ENCODE data around the gene PLXND1.
A peak's percentile ranks its signal among the peaks of the same experiment; 100 is the strongest.

PLXND1 gene

GRCh38 chr3:129562803-129563202, 43.7 kb downstream of the PLXND1 start:
- Histone ChIP-seq H2AFZ (no peak overlapping the region), H3K4me2 (ENCODE audit: low read length) (no peak overlapping the region), H3K4me1 (no peaks in the 10 kb centered on the region), H3K4me3 (ENCODE audit: low read depth, low read length) (no peak overlapping the region), H3K9ac (no peak overlapping the region), H3K27me3 (ENCODE audit: control insufficient read depth, insufficient read depth, low read length) (no peaks in the 10 kb centered on the region), H3K79me2 (no peaks in the 10 kb centered on the region), H3K9me3 (ENCODE audit: control insufficient read depth, low read length) (no peaks in the 10 kb centered on the region), H3K27ac (no peak overlapping the region), H3K36me3 (ENCODE audit: control insufficient read depth, insufficient read depth, low read length) (no peaks in the 10 kb centered on the region)
- no peak for TF ChIP-seq CTCF (IDR thresholded peaks at IDR 0.05)

- Histone ChIP-seq H3K27me3 (ENCODE audit: control insufficient read depth, insufficient read depth, low read length) (no peaks in the 10 kb centered on the region), H3K27ac (no peak overlapping the region), H3K4me1 (no peaks in the 10 kb centered on the region), H3K4me3 (ENCODE audit: low read depth, low read length) (no peak overlapping the region), H3K36me3 (ENCODE audit: control insufficient read depth, insufficient read depth, low read length) (no peaks in the 10 kb centered on the region), H3K79me2 (no peaks in the 10 kb centered on the region), H3K9ac (no peak overlapping the region), H3K9me3 (ENCODE audit: control insufficient read depth, low read length) (no peaks in the 10 kb centered on the region), H3K4me2 (ENCODE audit: low read length) (no peak overlapping the region), H2AFZ (no peak overlapping the region)
- TF ChIP-seq CTCF (IDR thresholded peaks at IDR 0.05): no peak
Measured at GRCh38 chr3:129561619-129562248, 44.7 kb downstream of the PLXND1 start.

- H3K4me1 ChIP-seq: no peaks in the 10 kb centered on the region
- H3K9me3 ChIP-seq (ENCODE audit: control insufficient read depth, low read length): no peaks in the 10 kb centered on the region
- H3K27me3 ChIP-seq (ENCODE audit: control insufficient read depth, insufficient read depth, low read length): no peaks in the 10 kb centered on the region
- H2AFZ ChIP-seq: no peak overlapping the region
- H3K79me2 ChIP-seq: no peaks in the 10 kb centered on the region
- no peak overlapping the region for H3K4me3 ChIP-seq (ENCODE audit: low read depth, low read length)
- TF ChIP-seq CTCF (IDR thresholded peaks at IDR 0.05): no peak
- peak overlapping the region; percentile 29 for H3K27ac ChIP-seq
- H3K9ac ChIP-seq: no peak overlapping the region
- H3K36me3 ChIP-seq (ENCODE audit: control insufficient read depth, insufficient read depth, low read length): no peaks in the 10 kb centered on the region
- no peak overlapping the region for H3K4me2 ChIP-seq (ENCODE audit: low read length)
Measured at GRCh38 chr3:129560911-129561594, 45.4 kb downstream of the PLXND1 start.

GRCh38 chr3:129560269-129560787, 46.1 kb downstream of the PLXND1 start:
- Histone ChIP-seq H2AFZ (no peak overlapping the region), H3K9me3 (ENCODE audit: control insufficient read depth, low read length) (no peaks in the 10 kb centered on the region), H3K4me2 (ENCODE audit: low read length) (no peak overlapping the region), H3K27me3 (ENCODE audit: control insufficient read depth, insufficient read depth, low read length) (no peaks in the 10 kb centered on the region), H3K4me1 (no peaks in the 10 kb centered on the region), H3K79me2 (no peaks in the 10 kb centered on the region), H3K27ac (peak overlapping the region; percentile 29), H3K4me3 (ENCODE audit: low read depth, low read length) (no peak overlapping the region), H3K9ac (no peak overlapping the region), H3K36me3 (ENCODE audit: control insufficient read depth, insufficient read depth, low read length) (no peaks in the 10 kb centered on the region)
- TF ChIP-seq CTCF (IDR thresholded peaks at IDR 0.05): no peak
